Fibroblast of gingiva (primary cell): Measurements from ENCODE around the gene WNT1.

Experiments used
- DNase-seq: peaks from one replicate; pipeline ENCODE4 v3.0.0-alpha.2; 2011; ENCODE audit warnings: low read depth

The WNT1 gene

GRCh38 chr12:48978291-48978740 is at the start of gene WNT1:
Gene WNT1 (plus strand): TSS chr12:48978322. CDS start chr12:48978651, 329 bp downstream.
- no peak for DNase-seq

- no peak for DNase-seq
Observed at GRCh38 chr12:48929551-48929950, 48.6 kb upstream of the WNT1 start.

- DNase-seq, result no peak
Observed at GRCh38 chr12:48930475-48930874, 47.6 kb upstream of the WNT1 start.

- DNase-seq, result no peak
Observed at GRCh38 chr12:48932878-48933277, 45.2 kb upstream of the WNT1 start.

- DNase-seq, result no peak
Observed at GRCh38 chr12:48933664-48934311, 44.3 kb upstream of the WNT1 start.

GRCh38 chr12:48934312-48934706 is 43.8 kb upstream of the WNT1 start:
- no peak for DNase-seq

- peak; percentile 57 for DNase-seq
Observed at GRCh38 chr12:48936379-48936979, 41.6 kb upstream of the WNT1 start.

GRCh38 chr12:48937170-48937569 is 41.0 kb upstream of the WNT1 start:
- DNase-seq, result no peak

GRCh38 chr12:48938805-48939204 is 39.3 kb upstream of the WNT1 start:
- DNase-seq, result no peak

- no peak for DNase-seq
Observed at GRCh38 chr12:48940181-48940580, 37.9 kb upstream of the WNT1 start.

GRCh38 chr12:48943221-48943620 is 34.9 kb upstream of the WNT1 start:
- no peak for DNase-seq

GRCh38 chr12:48946205-48946604 is 31.9 kb upstream of the WNT1 start:
- DNase-seq, result peak; percentile 72

- DNase-seq, result no peak
Observed at GRCh38 chr12:48946943-48947342, 31.2 kb upstream of the WNT1 start.

- DNase-seq, result no peak
Observed at GRCh38 chr12:48947727-48948126, 30.4 kb upstream of the WNT1 start.

- DNase-seq, result no peak
Observed at GRCh38 chr12:48952691-48953090, 25.4 kb upstream of the WNT1 start.

GRCh38 chr12:48954061-48954460 is 24.1 kb upstream of the WNT1 start:
- no peak for DNase-seq

GRCh38 chr12:48954841-48955501 is 23.2 kb upstream of the WNT1 start:
- DNase-seq, result no peak

- peak; percentile 97 for DNase-seq
Observed at GRCh38 chr12:48956279-48957140, 21.6 kb upstream of the WNT1 start.

- DNase-seq, result peak; percentile 91
Observed at GRCh38 chr12:48957141-48958048, 20.7 kb upstream of the WNT1 start, which contains the start of gene ARF3. Gene ARF3 (minus strand): TSS chr12:48957487. CDS start chr12:48941095, 16,392 bp downstream.

- no peak for DNase-seq
Observed at GRCh38 chr12:48958049-48958388, 20.1 kb upstream of the WNT1 start.

GRCh38 chr12:48960834-48961233 is 17.3 kb upstream of the WNT1 start:
- no peak for DNase-seq
